Common myeloid progenitor, CD34-positive (primary cell): ENCODE measurements around the gene EGFR.

Experiments used
- CTCF ChIA-PET: fragments of 350-600 bp; sonication (Branson Sonifier 250); formaldehyde crosslinking; loops from one replicate; lab custom pipeline; 2021; ENCODE audit warnings: antibody characterized with exemption; lab: Charles Lee
- POLR2A ChIA-PET: fragments of 350-600 bp; sonication (Branson Sonifier 250); formaldehyde crosslinking; loops from one replicate; lab custom pipeline; 2021; ENCODE audit warnings: antibody characterized with exemption; lab: Charles Lee
- DNase-seq, 3 donors: peaks; one replicate each; pipeline versions ENCODE4 v3.0.0 to v3.0.0-alpha.2; 2013
- H3K27ac ChIP-seq, 2 experiments: 1 replicate in 1 of 2; 2 replicates in 1 of 2; pipeline ENCODE4 v1.7.0; 2013; ENCODE audit warnings: inconsistent platforms in 2 of 2, low read length in 2 of 2, mild to moderate bottlenecking in 2 of 2, low read depth in 1 of 2, moderate library complexity in 1 of 2; ENCODE audit not compliant: severe bottlenecking in 2 of 2, insufficient read depth in 1 of 2, poor library complexity in 1 of 2
- H3K27me3 ChIP-seq, 5 experiments: replicated peaks in 2 of 5; 1 replicate in 3 of 5; 2 replicates in 2 of 5; pipeline versions ENCODE4 v1.6.1 to v1.7.0; 2013; ENCODE audit warnings: low read length in 4 of 5, mild to moderate bottlenecking in 2 of 5, moderate library complexity in 2 of 5, inconsistent platforms in 1 of 5; ENCODE audit not compliant: insufficient read depth in 5 of 5, control insufficient read depth in 4 of 5
- H3K36me3 ChIP-seq, 4 experiments: 1 replicate in 2 of 4; 2 replicates in 2 of 4; pipeline versions ENCODE4 v1.6.1 to v1.7.0; 2013; ENCODE audit warnings: low read length in 3 of 4, control low read depth in 1 of 4, mild to moderate bottlenecking in 1 of 4; ENCODE audit not compliant: control insufficient read depth in 4 of 4, insufficient read depth in 4 of 4
- H3K4me1 ChIP-seq, 4 experiments: 1 replicate in 3 of 4; 2 replicates in 1 of 4; pipeline versions ENCODE4 v1.6.1 to v1.7.1; 2013; ENCODE audit warnings: low read length in 3 of 4, mild to moderate bottlenecking in 3 of 4, control low read depth in 1 of 4, inconsistent platforms in 1 of 4, moderate library complexity in 1 of 4; ENCODE audit not compliant: control insufficient read depth in 4 of 4, insufficient read depth in 4 of 4; ENCODE audit errors: control extremely low read depth in 1 of 4
- H3K4me3 ChIP-seq, 7 experiments: 1 replicate in 4 of 7; 2 replicates in 3 of 7; pipeline versions ENCODE4 v1.5.1 to v1.7.0; 2013; ENCODE audit warnings: mild to moderate bottlenecking in 7 of 7, low read length in 6 of 7, moderate library complexity in 6 of 7, inconsistent platforms in 2 of 7, low read depth in 2 of 7, control low read depth in 1 of 7; ENCODE audit not compliant: insufficient read depth in 4 of 7, control insufficient read depth in 1 of 7; ENCODE audit errors: extremely low read depth in 1 of 7
- H3K9me3 ChIP-seq, 5 experiments: 1 replicate in 4 of 5; 2 replicates in 1 of 5; pipeline versions ENCODE4 v1.6.1 to v1.7.1; 2013; ENCODE audit warnings: low read length in 4 of 5, mild to moderate bottlenecking in 2 of 5, inconsistent platforms in 1 of 5, low read depth in 1 of 5, moderate library complexity in 1 of 5; ENCODE audit not compliant: control insufficient read depth in 4 of 5, insufficient read depth in 2 of 5; ENCODE audit errors: control extremely low read depth in 1 of 5
- WGBS: methylation state at CpG from one replicate; pipeline ENCODE4 v1.1.5; 2013; ENCODE audit not compliant: insufficient coverage; 5-methylcytosine and 5-hydroxymethylcytosine counted together

EGFR gene

GRCh38 chr7:55120074-55120473 is 101.3 kb downstream of the EGFR start:
- H3K4me1 ChIP-seq = no peaks in the 10 kb centered on the region
- peaks cover 0 to 3% (median 0%) of the 10 kb centered on the region in 5 experiments for H3K27me3 ChIP-seq
- no peak overlapping the region for H3K27ac ChIP-seq
- no peaks in the 10 kb centered on the region for H3K36me3 ChIP-seq
- 85% methylated on average over 6 of the region's 7 CpGs for WGBS
- ChIA-PET CTCF (no interaction called here), POLR2A (no interaction called here)
- DNase-seq = no peak
- no peaks in the 10 kb centered on the region for H3K9me3 ChIP-seq
- no peak overlapping the region for H3K4me3 ChIP-seq

- H3K27ac ChIP-seq = no peak overlapping the region
- no peaks in the 10 kb centered on the region for H3K4me1 ChIP-seq
- H3K4me3 ChIP-seq = no peak overlapping the region
- 96% methylated on average over 5 of the region's 7 CpGs for WGBS
- H3K27me3 ChIP-seq = peaks cover 0 to 3% (median 0%) of the 10 kb centered on the region in 5 experiments
- H3K36me3 ChIP-seq = no peaks in the 10 kb centered on the region
- ChIA-PET POLR2A (no interaction called here), CTCF (no interaction called here)
- no peaks in the 10 kb centered on the region for H3K9me3 ChIP-seq
- no peak for DNase-seq
These were observed 101.8 kb downstream of the EGFR start for GRCh38 chr7:55120501-55121198.

DNA sequence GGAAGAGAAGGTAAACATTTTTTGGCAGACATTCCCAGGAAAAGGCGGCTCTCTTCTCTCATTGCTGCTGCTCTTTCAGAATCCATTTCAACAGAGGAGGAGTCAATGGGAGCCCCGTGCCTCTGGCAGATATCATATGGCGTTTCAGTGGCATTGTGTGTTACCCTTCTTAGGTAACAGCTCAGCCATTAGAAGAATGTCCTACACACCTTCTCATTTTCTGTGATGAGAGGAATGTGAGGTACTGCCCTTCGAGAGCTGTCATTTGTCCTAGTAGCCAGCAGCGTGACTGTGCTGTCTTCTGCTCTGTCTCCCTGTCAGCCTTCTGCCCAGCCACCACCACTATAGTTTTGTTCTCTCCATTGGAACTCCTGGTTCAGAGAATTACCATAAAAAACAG is 102.4 kb downstream of the EGFR start:
- no peak for DNase-seq
- ChIA-PET CTCF (no interaction called here), POLR2A (no interaction called here)
- no peaks in the 10 kb centered on the region for H3K9me3 ChIP-seq
- no peaks in the 10 kb centered on the region for H3K36me3 ChIP-seq
- H3K4me1 ChIP-seq = no peaks in the 10 kb centered on the region
- H3K4me3 ChIP-seq = no peak overlapping the region
- peaks cover 0 to 3% (median 0%) of the 10 kb centered on the region in 5 experiments for H3K27me3 ChIP-seq
- WGBS = 94% methylated on average over 4 of the region's 5 CpGs
- no peak overlapping the region for H3K27ac ChIP-seq

- Histone ChIP-seq H3K4me3 (no peak overlapping the region), H3K4me1 (no peaks in the 10 kb centered on the region), H3K9me3 (no peaks in the 10 kb centered on the region), H3K36me3 (no peaks in the 10 kb centered on the region), H3K27me3 (peaks cover 0 to 3% (median 0%) of the 10 kb centered on the region in 5 experiments), H3K27ac (no peak overlapping the region)
- ChIA-PET POLR2A (no interaction called here), CTCF (no interaction called here)
- WGBS = 93% methylated on average over 7 of the region's 7 CpGs
- no peak for DNase-seq
These were observed 103.4 kb downstream of the EGFR start for GRCh38 chr7:55122263-55122662.

DNA sequence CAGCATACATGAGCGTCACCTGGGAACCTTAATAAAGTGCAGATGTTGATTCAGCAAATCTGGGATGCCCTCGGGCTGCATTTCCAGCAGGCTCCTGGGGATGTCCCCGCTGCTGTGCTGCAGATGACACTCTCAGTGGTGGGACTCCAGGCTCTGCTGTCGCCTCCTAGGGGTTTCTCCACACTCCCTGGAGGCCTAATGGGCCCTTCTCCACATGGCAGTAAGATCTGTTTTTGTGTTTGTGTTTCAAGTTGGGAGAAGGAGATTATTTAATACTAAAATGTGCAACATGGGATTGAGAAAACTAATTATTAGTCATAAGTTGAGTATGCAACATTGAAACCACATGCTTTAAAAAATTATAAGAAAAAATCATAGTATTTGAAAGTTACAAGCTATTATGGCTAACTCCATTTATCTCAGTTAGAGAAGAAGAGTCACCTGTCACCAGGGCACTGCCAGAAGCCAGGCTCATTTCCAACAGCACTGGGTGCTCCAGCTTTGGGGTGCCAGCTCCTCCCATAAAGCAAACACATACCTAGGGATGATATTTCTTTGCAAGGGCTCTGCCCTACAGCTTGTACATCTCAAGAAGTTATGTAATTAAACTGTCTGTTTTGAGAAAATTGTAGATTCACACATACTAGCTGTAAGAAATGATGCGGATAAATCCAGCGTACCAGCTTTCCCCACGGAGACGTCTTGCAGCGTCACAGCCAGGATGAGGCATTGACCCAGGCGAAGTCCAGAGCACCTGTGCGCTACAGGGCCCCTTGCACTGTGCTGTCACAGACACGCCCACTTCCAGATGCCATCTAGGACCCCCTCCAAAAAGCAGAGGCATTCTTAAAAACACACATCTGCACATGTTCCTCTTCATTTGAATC is 106.4 kb downstream of the EGFR start:
- Histone ChIP-seq H3K4me1 (no peaks in the 10 kb centered on the region), H3K9me3 (no peaks in the 10 kb centered on the region), H3K27ac (no peak overlapping the region), H3K4me3 (no peak overlapping the region), H3K36me3 (no peaks in the 10 kb centered on the region), H3K27me3 (peaks cover 0 to 2% (median 0%) of the 10 kb centered on the region in 5 experiments)
- no peak for DNase-seq
- WGBS = 93% methylated on average over 12 of the region's 12 CpGs
- POLR2A ChIA-PET = no interaction called here
- CTCF ChIA-PET = no interaction called here

DNA sequence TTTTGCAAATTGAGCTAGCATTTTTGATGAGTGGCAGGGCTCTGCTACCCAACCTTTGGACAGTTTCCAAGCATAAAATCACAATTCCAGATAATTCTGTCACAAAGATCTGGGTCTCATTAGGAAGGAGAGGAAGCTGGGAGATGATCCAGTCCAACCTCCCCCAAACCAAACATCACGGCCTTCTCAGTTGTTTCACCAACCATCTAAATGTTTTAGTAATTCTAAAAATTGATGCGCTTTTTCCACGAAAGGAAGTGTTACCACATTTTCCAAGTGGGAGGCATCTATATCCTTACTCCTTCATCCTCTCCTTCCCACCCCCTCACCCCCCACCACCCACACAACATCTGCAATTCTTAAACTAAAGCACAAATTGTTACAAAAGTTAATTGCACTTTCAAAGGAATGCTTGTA is 108.3 kb downstream of the EGFR start:
- Histone ChIP-seq H3K9me3 (no peaks in the 10 kb centered on the region), H3K27ac (no peak overlapping the region), H3K36me3 (no peaks in the 10 kb centered on the region), H3K27me3 (peaks cover 0 to 7% (median 2%) of the 10 kb centered on the region in 5 experiments), H3K4me3 (no peak overlapping the region), H3K4me1 (no peaks in the 10 kb centered on the region)
- WGBS = no CpG with 5 or more reads among the region's 3 CpGs
- POLR2A ChIA-PET = no interaction called here
- DNase-seq = no peak
- CTCF ChIA-PET = no interaction called here

DNA sequence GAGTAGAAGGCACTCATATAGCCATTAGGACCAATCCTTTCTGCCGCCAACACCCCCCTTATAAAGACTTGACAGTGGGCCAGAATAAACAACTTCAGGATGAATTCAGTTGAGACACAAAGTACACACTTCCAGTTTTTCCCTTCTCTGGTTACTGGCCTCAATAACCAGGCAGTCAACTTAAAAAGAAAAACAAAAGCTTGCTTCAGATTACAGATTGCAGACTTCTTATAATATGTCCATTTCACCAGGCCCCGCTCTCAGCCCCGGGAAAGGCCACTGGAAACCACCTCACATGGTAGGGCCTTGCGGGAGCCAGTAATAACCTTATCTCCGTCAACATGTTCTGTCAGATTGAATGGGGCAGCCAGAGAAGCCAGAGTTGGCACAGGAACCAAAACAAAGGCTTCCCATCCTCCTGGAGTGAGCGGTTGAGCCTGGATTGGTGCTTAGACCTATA is 108.8 kb downstream of the EGFR start:
- no peak for DNase-seq
- Histone ChIP-seq H3K4me1 (no peaks in the 10 kb centered on the region), H3K27me3 (peaks cover 0 to 7% (median 2%) of the 10 kb centered on the region in 5 experiments), H3K27ac (no peak overlapping the region), H3K4me3 (no peak overlapping the region), H3K36me3 (no peaks in the 10 kb centered on the region), H3K9me3 (no peaks in the 10 kb centered on the region)
- WGBS = 57% methylated on average over 6 of the region's 6 CpGs
- ChIA-PET CTCF (no interaction called here), POLR2A (no interaction called here)
